Thoracic aorta (tissue), 2 donors: Measurements from ENCODE around the gene PVALB. TPM values are rescaled to one million over a fixed set of nuclear protein-coding genes. Genes with fewer than 3 reads are reported as not detected.

Experiments used
- ATAC-seq: fragments of 150-250 bp; one replicate; pipeline ENCODE4 v1.8.0; 2017; ENCODE audit warnings: low read depth; ENCODE audit not compliant: insufficient number of reproducible peaks, low FRiP score
- DNase-seq: peaks from one replicate; pipeline ENCODE4 v3.0.0-alpha.2; 2020; ENCODE audit warnings: low spot score
- H3K27ac ChIP-seq, 2 donors: fragments of 200-600 bp; sonication (generic); 1 replicate in 1 of 2; 2 replicates in 1 of 2; pipeline ENCODE4 v1.5.1; 2016; ENCODE audit warnings: mild to moderate bottlenecking in 2 of 2, moderate library complexity in 2 of 2
- H3K27me3 ChIP-seq: fragments of 200-600 bp; sonication (generic); replicated peaks from 2 replicates; pipeline ENCODE4 v1.6.0; 2016; ENCODE audit warnings: mild to moderate bottlenecking; ENCODE audit not compliant: insufficient read depth
- H3K36me3 ChIP-seq: fragments of 200-600 bp; sonication (generic); one replicate; pipeline ENCODE4 v1.5.1; 2016
- H3K4me1 ChIP-seq, 2 donors: fragments of 200-600 bp; sonication (generic); 1 replicate in 1 of 2; 2 replicates in 1 of 2; pipeline versions ENCODE4 v1.5.1 to v1.6.0; 2016; ENCODE audit warnings: low read depth in 2 of 2, mild to moderate bottlenecking in 1 of 2; ENCODE audit not compliant: control insufficient read depth in 1 of 2
- H3K4me3 ChIP-seq: fragments of 200-600 bp; sonication (generic); 2 replicates; pipeline ENCODE4 v1.5.1; 2016; ENCODE audit warnings: mild to moderate bottlenecking
- H3K9me3 ChIP-seq: fragments of 200-600 bp; sonication (generic); 2 replicates; pipeline ENCODE4 v1.5.1; 2016
- total RNA-seq, 2 donors: library from RNA; depleted of rRNA; stranded (reverse); fragments of >200 nt; gene quantifications; one replicate each; pipeline versions ENCODE4 v1.1.0 to v1.2.3, GENCODE V29; 2016
- TF ChIP-seq, protein P1 (sequence below): fragments of 200-600 bp; sonication (generic); IDR thresholded peaks from one replicate; pipeline ENCODE4 v1.5.1; 2019; ENCODE audit warnings: antibody characterized with exemption

PVALB gene
- total RNA-seq, 2 donors from 2014 or later: not detected

GRCh38 chr22:36764641-36765040 lies 52.2 kb downstream of the PVALB start:
- peaks cover 0 to 5% of the 10 kb centered on the region in 2 donors for H3K4me1 ChIP-seq
- ATAC-seq: no peak
- no peaks in the 10 kb centered on the region for H3K9me3 ChIP-seq
- H3K4me3 ChIP-seq: no peak overlapping the region
- DNase-seq: no peak
- no peaks in the 10 kb centered on the region for H3K27me3 ChIP-seq
- H3K27ac ChIP-seq: no peak overlapping the region
- peaks cover 2% of the 10 kb centered on the region for H3K36me3 ChIP-seq
- TF ChIP-seq, protein P1, sequence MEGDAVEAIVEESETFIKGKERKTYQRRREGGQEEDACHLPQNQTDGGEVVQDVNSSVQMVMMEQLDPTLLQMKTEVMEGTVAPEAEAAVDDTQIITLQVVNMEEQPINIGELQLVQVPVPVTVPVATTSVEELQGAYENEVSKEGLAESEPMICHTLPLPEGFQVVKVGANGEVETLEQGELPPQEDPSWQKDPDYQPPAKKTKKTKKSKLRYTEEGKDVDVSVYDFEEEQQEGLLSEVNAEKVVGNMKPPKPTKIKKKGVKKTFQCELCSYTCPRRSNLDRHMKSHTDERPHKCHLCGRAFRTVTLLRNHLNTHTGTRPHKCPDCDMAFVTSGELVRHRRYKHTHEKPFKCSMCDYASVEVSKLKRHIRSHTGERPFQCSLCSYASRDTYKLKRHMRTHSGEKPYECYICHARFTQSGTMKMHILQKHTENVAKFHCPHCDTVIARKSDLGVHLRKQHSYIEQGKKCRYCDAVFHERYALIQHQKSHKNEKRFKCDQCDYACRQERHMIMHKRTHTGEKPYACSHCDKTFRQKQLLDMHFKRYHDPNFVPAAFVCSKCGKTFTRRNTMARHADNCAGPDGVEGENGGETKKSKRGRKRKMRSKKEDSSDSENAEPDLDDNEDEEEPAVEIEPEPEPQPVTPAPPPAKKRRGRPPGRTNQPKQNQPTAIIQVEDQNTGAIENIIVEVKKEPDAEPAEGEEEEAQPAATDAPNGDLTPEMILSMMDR: no peak

GRCh38 chr22:36764060-36764459 lies 52.8 kb downstream of the PVALB start:
- TF ChIP-seq, protein P1: no peak
- ATAC-seq (no peak), DNase-seq (no peak)
- Histone ChIP-seq H3K4me3 (no peak overlapping the region), H3K27ac (no peak overlapping the region), H3K36me3 (peaks cover 2% of the 10 kb centered on the region), H3K4me1 (peaks cover 0 to 5% of the 10 kb centered on the region in 2 donors), H3K9me3 (no peaks in the 10 kb centered on the region), H3K27me3 (no peaks in the 10 kb centered on the region)

DNA sequence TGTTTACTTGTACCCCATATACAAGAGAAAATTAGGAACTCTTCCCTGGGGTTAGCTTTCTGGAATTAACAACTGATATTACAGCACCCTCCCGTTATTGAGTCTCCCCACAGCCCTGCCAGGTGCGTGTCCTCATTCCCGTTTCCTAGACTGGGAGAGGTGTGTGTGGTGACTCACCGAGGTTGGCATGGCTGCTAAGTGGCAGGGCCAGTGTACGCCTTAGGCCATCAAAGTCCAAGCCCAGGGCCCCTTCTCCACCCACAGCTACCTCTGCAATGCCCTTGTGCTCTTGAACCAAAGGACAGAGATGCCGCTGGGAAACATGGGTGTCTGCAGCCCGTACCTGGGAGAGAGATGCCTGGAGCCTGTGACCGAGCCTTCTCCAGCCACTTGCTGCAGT lies 53.3 kb downstream of the PVALB start:
- no peaks in the 10 kb centered on the region for H3K27me3 ChIP-seq
- H3K27ac ChIP-seq: no peak overlapping the region
- peaks cover 2% of the 10 kb centered on the region for H3K36me3 ChIP-seq
- ATAC-seq: no peak
- H3K4me3 ChIP-seq: no peak overlapping the region
- TF ChIP-seq, protein P1: no peak
- no peak for DNase-seq
- H3K4me1 ChIP-seq: peaks cover 0 to 5% of the 10 kb centered on the region in 2 donors
- no peaks in the 10 kb centered on the region for H3K9me3 ChIP-seq

- no peak overlapping the region for H3K27ac ChIP-seq
- no peaks in the 10 kb centered on the region for H3K27me3 ChIP-seq
- peaks cover 0 to 5% of the 10 kb centered on the region in 2 donors for H3K4me1 ChIP-seq
- DNase-seq (no peak), ATAC-seq (no peak)
- TF ChIP-seq, protein P1: no peak
- H3K4me3 ChIP-seq: no peak overlapping the region
- H3K9me3 ChIP-seq: no peaks in the 10 kb centered on the region
- H3K36me3 ChIP-seq: peaks cover 2% of the 10 kb centered on the region
Measured at GRCh38 chr22:36762687-36763260, 54.1 kb downstream of the PVALB start.

- peaks cover 0 to 5% of the 10 kb centered on the region in 2 donors for H3K4me1 ChIP-seq
Measured at GRCh38 chr22:36761553-36762240, 55.1 kb downstream of the PVALB start.

More at GRCh38 chr22:36761553-36762240, 55.1 kb downstream of the PVALB start:
- Histone ChIP-seq H3K27me3 (no peaks in the 10 kb centered on the region), H3K36me3 (no peaks in the 10 kb centered on the region), H3K9me3 (no peaks in the 10 kb centered on the region), H3K27ac (no peak overlapping the region), H3K4me3 (no peak overlapping the region)
- ATAC-seq (no peak), DNase-seq (no peak)
- TF ChIP-seq, protein P1: no peak
